GM21723 (cell line): ENCODE measurements around the gene PROS1.
"Not testable (repeated sequence)": the region's sequence is repeated elsewhere in the genome, so short reads cannot be mapped to it uniquely, and the experiment has no call there.

Source experiments
- ATAC-seq: cut with Tn5 transposase; IDR thresholded peaks from one replicate; pipeline ENCODE4 v1.9.1; 2021; ENCODE audit warnings: mild to moderate bottlenecking, moderate library complexity; ENCODE audit not compliant: unreplicated experiment

Gene PROS1

GRCh38 chr3:93969997-93970396 lies 3.7 kb downstream of the PROS1 start:
- ATAC-seq: no peak

- ATAC-seq: no peak
Measured at GRCh38 chr3:93969443-93969842, 4.3 kb downstream of the PROS1 start.

- ATAC-seq: not testable (repeated sequence)
Measured at GRCh38 chr3:93965106-93965505, 8.6 kb downstream of the PROS1 start.

GRCh38 chr3:93962798-93963197 lies 10.9 kb downstream of the PROS1 start:
- no peak for ATAC-seq

- ATAC-seq: no peak
Measured at GRCh38 chr3:93961489-93961888, 12.2 kb downstream of the PROS1 start.

GRCh38 chr3:93961026-93961425 lies 12.7 kb downstream of the PROS1 start:
- no peak for ATAC-seq

GRCh38 chr3:93949958-93950357 lies 23.7 kb downstream of the PROS1 start:
- ATAC-seq: not testable (repeated sequence)

- ATAC-seq: not testable (repeated sequence)
Measured at GRCh38 chr3:93937485-93937884, 36.2 kb downstream of the PROS1 start.

GRCh38 chr3:93936549-93936948 lies 37.1 kb downstream of the PROS1 start:
- no peak for ATAC-seq

GRCh38 chr3:93934366-93935046 lies 39.2 kb downstream of the PROS1 start:
- no peak for ATAC-seq

- ATAC-seq: no peak
Measured at GRCh38 chr3:93931597-93932229, 42.0 kb downstream of the PROS1 start.

GRCh38 chr3:93930041-93930440 lies 43.7 kb downstream of the PROS1 start:
- ATAC-seq: no peak

- no peak for ATAC-seq
Measured at GRCh38 chr3:93926789-93927188, 46.9 kb downstream of the PROS1 start.

- no peak for ATAC-seq
Measured at GRCh38 chr3:93924491-93924890, 49.2 kb downstream of the PROS1 start.

- ATAC-seq: no peak
Measured at GRCh38 chr3:93923006-93923405, 50.7 kb downstream of the PROS1 start.

- not testable (repeated sequence) for ATAC-seq
Measured at GRCh38 chr3:93917546-93918029, 56.1 kb downstream of the PROS1 start.

GRCh38 chr3:93913623-93914022 lies 60.1 kb downstream of the PROS1 start:
- not testable (repeated sequence) for ATAC-seq

- ATAC-seq: no peak
Measured at GRCh38 chr3:93911206-93911605, 62.5 kb downstream of the PROS1 start.

GRCh38 chr3:93910097-93910496 lies 63.6 kb downstream of the PROS1 start:
- ATAC-seq: no peak

- no peak for ATAC-seq
Measured at GRCh38 chr3:93907132-93907531, 66.6 kb downstream of the PROS1 start.

- ATAC-seq: no peak
Measured at GRCh38 chr3:93906245-93906644, 67.5 kb downstream of the PROS1 start.

GRCh38 chr3:93904568-93904967 lies 69.1 kb downstream of the PROS1 start:
- ATAC-seq: no peak
